ENCODE data around the gene MRPL48.

DNA sequence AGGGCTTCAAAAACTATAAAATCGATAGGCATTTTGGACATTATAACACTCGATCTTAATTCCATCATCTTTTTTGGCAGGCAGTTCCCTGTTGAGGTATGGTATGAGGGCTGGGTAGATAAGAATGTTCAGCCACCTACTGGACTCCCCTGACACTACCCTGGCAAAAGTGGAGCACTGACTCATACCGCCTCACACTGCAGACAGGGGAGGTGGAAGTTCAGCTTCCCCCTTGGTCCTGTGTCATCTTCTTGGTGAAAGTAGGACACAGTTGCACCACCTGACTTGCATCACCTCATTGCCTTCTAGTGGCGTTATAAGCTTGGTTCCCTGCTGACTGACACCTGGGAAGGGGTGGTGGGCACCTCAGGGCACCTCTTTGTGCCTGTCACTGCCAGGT, 119.5 kb downstream of the MRPL48 start:
- TF ChIP-seq, protein P1, sequence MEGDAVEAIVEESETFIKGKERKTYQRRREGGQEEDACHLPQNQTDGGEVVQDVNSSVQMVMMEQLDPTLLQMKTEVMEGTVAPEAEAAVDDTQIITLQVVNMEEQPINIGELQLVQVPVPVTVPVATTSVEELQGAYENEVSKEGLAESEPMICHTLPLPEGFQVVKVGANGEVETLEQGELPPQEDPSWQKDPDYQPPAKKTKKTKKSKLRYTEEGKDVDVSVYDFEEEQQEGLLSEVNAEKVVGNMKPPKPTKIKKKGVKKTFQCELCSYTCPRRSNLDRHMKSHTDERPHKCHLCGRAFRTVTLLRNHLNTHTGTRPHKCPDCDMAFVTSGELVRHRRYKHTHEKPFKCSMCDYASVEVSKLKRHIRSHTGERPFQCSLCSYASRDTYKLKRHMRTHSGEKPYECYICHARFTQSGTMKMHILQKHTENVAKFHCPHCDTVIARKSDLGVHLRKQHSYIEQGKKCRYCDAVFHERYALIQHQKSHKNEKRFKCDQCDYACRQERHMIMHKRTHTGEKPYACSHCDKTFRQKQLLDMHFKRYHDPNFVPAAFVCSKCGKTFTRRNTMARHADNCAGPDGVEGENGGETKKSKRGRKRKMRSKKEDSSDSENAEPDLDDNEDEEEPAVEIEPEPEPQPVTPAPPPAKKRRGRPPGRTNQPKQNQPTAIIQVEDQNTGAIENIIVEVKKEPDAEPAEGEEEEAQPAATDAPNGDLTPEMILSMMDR (conservative IDR thresholded peaks at IDR 0.05 in 1 of 2, IDR thresholded peaks at IDR 0.05 in 1 of 2; ENCODE audit: extremely low read depth in 1 of 2, insufficient read depth in 1 of 2, low read depth in 1 of 2, low read length in 2 of 2) = peak; percentile 32 to 54
- no peak for TF ChIP-seq EZH2 (IDR thresholded peaks at IDR 0.05; ENCODE audit: borderline replicate concordance, low read length)
